Measurements from ENCODE around the gene AGPAT1.

The AGPAT1 gene

GRCh38 chr6:32163559-32164258 lies 12.2 kb downstream of the AGPAT1 start:
- no peak overlapping the region for H3K27ac ChIP-seq
- TF ChIP-seq CTCF (IDR thresholded peaks at IDR 0.05): no peak
- TF ChIP-seq ZFX (IDR thresholded peaks at IDR 0.05; ENCODE audit: borderline replicate concordance): no peak

- TF ChIP-seq CTCF (IDR thresholded peaks at IDR 0.05) (no peak), ZFX (IDR thresholded peaks at IDR 0.05; ENCODE audit: borderline replicate concordance) (no peak)
Measured at GRCh38 chr6:32158052-32158451, 17.8 kb downstream of the AGPAT1 start.

GRCh38 chr6:32156891-32157290 lies 19.0 kb downstream of the AGPAT1 start:
- TF ChIP-seq ZFX (IDR thresholded peaks at IDR 0.05; ENCODE audit: borderline replicate concordance) (no peak), CTCF (IDR thresholded peaks at IDR 0.05) (no peak)
- H3K27ac ChIP-seq: no peak overlapping the region

More at GRCh38 chr6:32158052-32158451, 17.8 kb downstream of the AGPAT1 start:
- no peak overlapping the region for H3K27ac ChIP-seq

DNA sequence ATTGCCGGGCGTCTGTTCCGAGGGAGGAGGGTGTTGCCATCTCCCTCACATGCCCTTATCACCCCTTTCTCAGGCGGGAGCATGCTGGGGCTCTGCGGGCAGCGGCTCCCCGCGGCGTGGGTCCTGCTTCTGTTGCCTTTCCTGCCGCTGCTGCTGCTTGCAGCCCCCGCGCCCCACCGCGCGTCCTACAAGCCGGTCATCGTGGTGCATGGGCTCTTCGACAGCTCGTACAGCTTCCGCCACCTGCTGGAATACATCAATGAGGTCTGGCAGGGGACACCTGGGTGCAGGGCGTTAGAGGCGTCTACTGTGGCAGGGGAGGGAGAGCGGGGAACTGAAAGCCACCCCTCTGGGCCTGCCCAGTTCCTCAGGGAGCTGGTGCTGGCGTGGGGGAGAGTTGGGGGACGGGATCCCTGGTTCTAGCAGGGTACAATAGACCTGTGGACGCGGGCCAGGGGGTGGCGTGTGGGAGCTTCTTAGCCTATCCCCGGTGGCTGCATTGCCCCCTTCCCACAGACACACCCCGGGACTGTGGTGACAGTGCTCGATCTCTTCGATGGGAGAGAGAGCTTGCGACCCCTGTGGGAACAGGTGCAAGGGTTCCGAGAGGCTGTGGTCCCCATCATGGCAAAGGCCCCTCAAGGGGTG lies 21.2 kb downstream of the AGPAT1 start:
- no peak for TF ChIP-seq ZFX (IDR thresholded peaks at IDR 0.05; ENCODE audit: borderline replicate concordance)
- TF ChIP-seq CTCF (IDR thresholded peaks at IDR 0.05): peak; percentile 83
- peak overlapping the region; percentile 86 for H3K27ac ChIP-seq

GRCh38 chr6:32153564-32154513 lies 22.0 kb downstream of the AGPAT1 start, which contains the start of gene PPT2:
TSS of gene PPT2 (plus strand) at chr6:32154141. CDS start at chr6:32154595, 454 bp downstream.
- TF ChIP-seq CTCF (IDR thresholded peaks at IDR 0.05) (no peak), ZFX (IDR thresholded peaks at IDR 0.05; ENCODE audit: borderline replicate concordance) (no peak)
- peak within 1 kb of the TSS; percentile 86 for H3K27ac ChIP-seq

- peak overlapping the region; percentile 86 for H3K27ac ChIP-seq
- no peak for TF ChIP-seq CTCF (IDR thresholded peaks at IDR 0.05)
- no peak for TF ChIP-seq ZFX (IDR thresholded peaks at IDR 0.05; ENCODE audit: borderline replicate concordance)
Measured at GRCh38 chr6:32152769-32153563, 22.9 kb downstream of the AGPAT1 start.

Measured in 22Rv1 (cell line).